CD4-positive, alpha-beta T cell treated with Interleukin-6 for 4 hours (primary cell): ENCODE data around the gene PPM1G.
A peak's percentile ranks its signal among the peaks of the same experiment; 100 is the strongest.
"Not testable (repeated sequence)": the region's sequence is repeated elsewhere in the genome, so short reads cannot be mapped to it uniquely, and the experiment has no call there.

Experiments used
- DNase-seq: peaks from one replicate; pipeline ENCODE4 v3.0.0-alpha.2; 2020; ENCODE audit warnings: mixed read lengths

The PPM1G gene

GRCh38 chr2:27372937-27373336 lies 36.5 kb downstream of the PPM1G start:
- no peak for DNase-seq

DNA sequence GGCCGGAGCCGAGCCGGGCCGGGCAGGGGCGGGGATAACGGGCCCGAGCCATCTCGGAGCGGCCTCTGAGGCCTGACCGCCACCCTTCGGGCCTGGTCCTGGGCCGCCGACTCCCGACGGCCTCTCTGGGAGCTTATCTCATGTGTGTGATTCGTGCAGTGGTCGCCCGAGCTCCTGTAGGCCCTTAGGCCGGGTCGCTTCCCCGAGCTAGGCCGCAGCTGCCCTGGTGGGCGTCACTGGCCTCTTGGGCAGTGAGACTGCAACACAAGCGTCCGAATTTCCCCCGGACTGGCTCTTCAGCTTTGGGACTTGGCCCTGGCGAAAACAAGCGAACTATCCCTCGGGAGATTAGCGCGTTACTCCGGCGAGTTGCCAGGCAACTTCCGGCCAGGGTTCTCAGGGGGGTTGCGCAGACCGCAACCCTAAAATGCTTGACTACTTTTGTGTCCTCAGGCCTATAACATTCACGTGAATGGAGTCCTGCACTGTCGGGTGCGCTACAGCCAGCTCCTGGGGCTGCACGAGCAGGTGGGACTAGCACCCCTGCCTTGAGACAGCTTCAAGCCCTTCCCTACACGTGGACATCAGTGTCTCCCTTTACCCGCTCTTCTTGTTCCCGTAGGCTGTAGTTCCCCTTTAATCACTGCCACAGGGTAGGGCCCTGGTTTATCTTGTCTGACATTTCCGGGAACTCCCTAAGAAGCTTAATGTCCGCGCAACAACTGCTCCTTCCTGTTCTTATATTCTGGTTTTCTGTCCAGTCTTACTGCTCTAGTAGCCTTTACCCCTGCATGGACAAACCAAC lies 38.4 kb downstream of the PPM1G start:
- peak; percentile 28 for DNase-seq

DNA sequence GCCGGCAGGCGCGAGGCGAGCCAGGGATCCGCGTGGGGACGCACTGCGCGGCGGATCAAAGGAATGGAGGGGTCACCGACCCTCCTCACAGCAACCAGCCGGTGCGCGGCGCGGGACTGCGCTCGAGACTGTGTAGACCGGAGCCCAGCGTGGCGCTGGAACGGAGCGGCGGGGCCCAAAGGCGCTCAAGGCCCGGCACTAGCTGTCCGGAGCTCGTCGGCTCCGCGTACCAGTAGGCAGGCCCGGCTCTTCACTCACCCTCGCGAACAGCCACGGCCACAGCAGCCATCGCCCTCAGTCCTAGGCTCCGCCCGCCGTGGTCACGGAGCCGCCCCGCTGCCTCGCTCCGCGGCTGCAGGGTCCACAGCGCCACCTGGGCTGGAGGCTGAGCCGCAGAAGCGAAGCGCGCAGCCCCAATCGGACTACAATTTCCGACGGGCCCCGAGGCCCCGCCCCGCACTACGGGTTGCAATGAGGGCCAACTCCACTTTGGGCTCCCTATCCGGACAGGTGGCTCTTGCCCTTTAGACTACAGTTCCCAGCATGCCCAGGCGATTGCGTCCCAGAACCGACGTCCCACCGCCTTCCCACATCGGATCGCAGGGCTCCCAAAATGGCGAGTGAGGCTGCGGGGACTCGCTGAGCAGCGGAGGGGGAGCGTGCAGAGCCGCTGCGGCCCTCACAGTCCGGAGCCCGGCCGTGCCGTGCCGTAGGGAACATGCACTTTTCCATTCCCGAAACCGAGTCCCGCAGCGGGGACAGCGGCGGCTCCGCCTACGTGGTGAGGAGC lies 39.2 kb downstream of the PPM1G start, which contains the start of the genes EIF2B4 and SNX17:
EIF2B4 (minus strand) TSS at position 313 of the 790 bp plus-strand sequence; CDS start at position 289, 24 bp downstream.
SNX17 (plus strand) TSS at position 591 of the 790 bp plus-strand sequence; CDS start at position 719, 128 bp downstream.
- DNase-seq: peak; percentile 99

DNA sequence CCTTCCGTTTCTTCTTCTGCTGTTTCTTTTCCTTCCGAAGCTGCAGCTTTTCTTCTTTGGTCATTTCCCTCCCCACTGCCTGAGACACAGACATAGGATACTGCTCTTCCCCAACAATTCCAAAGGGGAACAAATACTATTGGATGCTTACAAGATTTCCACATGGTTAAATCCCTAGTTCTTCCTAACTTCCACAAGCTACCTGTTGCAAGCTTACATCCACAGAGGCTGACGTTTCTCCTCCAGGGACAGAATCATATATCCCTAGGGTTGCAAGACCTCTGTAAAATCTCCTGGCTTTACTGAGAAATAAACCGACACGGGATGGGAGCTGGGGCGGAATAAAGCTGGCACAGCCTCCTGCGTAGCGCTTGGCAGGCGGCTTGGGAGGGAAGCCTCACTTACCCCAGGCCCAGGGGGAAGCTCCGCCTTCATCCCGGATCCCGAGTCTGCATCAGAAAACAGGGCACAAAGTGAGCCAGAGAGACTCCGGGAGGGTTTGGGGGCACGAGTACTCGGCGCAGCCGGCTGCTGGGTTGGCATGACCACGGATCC lies 39.8 kb downstream of the PPM1G start:
- no peak for DNase-seq

DNA sequence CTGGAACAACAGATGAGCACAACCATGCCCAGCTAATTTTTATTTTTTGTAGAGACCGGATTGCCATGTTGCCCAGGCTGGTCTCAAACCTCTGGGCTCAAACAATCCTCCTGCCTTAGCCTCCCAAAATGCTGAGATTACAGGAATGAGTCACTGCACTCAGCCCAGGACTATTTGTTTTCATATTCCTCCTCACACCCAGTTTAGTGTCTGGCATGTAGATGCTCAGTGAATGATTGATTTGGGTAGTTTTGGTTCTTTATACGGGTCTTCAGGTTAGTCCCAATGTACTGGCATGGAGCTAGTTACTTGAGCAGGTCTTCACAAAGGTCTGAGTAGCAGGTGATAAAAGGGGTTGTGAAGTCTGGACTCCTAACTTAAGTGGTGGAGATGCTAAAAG lies 45.5 kb downstream of the PPM1G start:
- no peak for DNase-seq

- DNase-seq: no peak
Observed at GRCh38 chr2:27362678-27363420, 46.5 kb downstream of the PPM1G start.

GRCh38 chr2:27356382-27357181 lies 52.8 kb downstream of the PPM1G start, which contains the start of gene GTF3C2:
Gene GTF3C2 (minus strand): TSS chr2:27356764. CDS start chr2:27343554, 13,210 bp downstream.
- DNase-seq: peak; percentile 92

- no peak for DNase-seq
Observed at GRCh38 chr2:27356056-27356381, 53.4 kb downstream of the PPM1G start.

GRCh38 chr2:27354597-27354927 lies 54.8 kb downstream of the PPM1G start:
- DNase-seq: no peak

DNA sequence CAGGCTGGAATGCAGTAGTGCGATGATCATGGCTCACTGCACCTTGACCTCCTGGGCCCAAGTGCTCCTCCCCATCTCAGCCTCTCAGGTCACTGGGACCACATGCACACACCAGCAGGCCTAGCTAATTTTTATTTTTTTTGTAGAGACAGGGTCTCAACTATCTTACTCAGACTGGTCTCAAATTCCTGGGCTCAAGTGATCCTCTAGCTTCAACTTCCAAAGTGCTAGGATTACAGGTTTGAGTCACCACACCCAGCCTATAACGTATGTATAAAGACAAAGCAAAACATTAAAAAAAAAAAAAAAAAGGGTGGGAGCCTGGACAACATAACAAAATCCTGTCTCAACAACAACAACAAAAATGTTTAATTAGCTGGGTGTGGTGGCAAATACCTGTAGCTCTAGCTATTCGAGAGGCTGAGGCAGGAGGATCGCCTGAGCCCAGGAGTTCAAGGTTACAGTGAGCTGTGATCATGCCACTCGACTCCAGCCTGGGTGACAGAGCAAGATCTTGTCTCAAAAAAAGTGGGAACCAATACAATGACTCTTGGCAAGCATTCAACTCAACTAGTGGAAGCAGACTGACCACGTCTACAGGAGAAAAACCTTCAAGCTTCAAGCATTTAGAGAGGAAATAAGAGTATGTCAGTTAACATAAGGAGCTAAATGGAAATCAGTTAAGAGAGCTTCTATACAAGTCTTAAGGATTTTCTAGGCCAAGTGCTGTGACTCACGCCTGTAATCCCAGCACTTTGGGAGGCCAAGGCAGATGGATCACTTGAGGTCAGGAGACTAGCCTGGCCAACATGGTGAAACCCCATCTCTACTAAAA lies 55.4 kb downstream of the PPM1G start:
- no peak for DNase-seq

DNA sequence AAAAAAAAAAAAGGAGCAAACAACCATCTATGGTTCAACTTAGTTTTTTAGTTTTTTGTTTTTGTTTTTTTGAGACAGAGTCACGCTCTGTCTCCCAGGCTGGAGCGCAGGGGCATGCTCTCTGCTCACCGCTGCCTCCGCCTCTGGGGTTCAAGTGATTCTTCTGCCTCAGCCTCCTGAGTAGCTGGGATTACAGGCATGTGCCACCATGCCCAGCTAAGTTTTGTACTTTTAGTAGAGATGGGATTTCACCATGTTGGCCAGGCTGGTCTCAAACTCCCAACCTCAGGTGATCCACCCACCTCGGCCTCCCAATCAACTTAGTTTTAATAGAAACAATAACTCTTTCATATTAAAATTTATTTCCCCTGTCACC lies 56.0 kb downstream of the PPM1G start:
- DNase-seq: not testable (repeated sequence)

DNA sequence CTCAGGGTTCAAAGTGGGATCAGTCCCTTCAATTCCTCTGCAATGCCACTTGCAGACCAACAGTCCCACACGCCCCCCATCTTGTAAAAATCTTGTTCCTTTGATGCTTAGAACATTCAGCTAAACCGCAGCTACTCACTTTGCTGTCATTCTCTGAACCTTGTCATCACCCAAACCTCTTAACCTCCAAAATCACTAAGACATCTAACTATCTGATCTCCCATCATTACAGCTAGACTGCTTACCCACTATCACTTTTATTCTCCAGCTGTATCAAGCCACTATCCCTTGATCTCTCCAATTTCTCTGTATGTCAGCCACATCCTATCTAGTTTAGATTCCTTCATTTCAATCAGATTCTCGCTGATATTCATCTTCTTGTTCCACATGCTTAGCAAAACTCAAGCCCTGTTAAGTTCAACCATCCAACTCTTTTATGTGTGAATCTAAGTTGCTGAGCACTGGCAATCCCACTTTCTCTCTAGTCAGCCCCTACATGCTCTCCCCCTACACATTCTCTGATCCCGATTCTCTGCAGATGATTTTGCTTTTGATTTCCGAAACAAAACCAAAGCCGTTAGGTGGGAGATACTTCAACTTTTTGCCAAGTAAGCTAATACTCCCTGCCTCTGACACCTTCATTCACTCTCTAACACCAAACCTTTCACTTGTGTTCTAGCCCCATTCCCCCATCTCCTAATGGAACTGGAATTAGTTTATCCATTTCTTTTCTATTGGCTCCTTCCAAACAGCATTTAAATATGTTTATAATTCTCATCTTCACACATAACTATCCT lies 57.4 kb downstream of the PPM1G start:
- DNase-seq: no peak

DNA sequence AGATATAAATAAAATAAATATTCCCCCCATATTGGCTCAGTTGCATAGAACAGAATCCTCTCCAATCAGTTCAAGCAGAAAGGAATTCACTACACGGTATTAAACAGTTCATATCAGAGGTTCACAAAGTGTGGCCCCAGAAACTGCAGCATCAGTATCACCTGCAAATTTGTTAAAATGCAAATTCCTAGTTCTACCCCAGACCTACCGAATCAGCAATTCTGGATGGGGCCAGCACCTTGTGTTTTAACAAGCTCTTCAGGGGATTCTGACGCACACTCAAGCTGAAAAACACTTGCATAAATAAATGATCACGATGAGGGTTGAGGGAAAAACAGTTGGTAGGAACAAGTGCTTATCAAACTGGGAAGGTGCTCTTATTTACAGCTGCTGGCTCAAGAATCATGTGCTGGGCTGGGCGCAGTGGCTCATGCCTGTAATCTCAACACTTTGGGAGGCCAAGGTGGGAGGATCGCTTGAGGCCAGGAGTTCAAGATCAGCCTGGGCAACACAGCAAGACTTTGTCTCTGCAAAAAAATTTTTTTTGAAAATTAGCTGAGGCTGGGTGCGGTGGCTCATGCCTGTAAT lies 59.2 kb downstream of the PPM1G start:
- DNase-seq: no peak

GRCh38 chr2:27347641-27348040 lies 61.8 kb downstream of the PPM1G start:
- no peak for DNase-seq

DNA sequence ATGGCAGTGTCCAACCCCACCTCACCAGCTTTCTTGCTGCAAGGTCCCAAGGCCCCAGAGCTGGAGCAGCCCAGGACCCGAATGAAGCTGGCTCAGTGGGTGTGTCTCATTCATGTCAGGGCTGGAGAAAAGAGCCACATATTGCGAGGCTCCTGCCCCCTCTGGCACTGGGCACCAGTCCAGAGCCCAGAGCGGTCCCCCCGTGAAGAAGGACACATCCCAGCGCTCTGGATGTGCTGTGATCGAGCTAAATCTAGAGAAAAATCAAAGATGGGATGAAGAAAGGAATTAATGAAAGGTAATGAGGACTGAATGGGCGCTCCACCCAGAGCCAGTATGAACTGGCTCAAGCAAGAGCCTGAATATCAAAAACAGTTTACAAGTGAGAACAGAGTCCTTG lies 73.2 kb downstream of the PPM1G start:
- no peak for DNase-seq

- DNase-seq: no peak
Observed at GRCh38 chr2:27335311-27335710, 74.1 kb downstream of the PPM1G start.
